Liver (tissue), 9 donors: ENCODE data around the gene CLTC. TPM values are rescaled to one million over a fixed set of nuclear protein-coding genes. Genes with fewer than 3 reads are reported as not detected.

Experiments used
- DNase-seq: peaks from one replicate; pipeline ENCODE4 v3.0.0-alpha.2; 2017; ENCODE audit warnings: low spot score
- H3K27ac ChIP-seq, 2 donors: one replicate each; pipeline ENCODE4 v1.7.0; 2013; ENCODE audit warnings: inconsistent platforms in 2 of 2, low read length in 2 of 2, control low read depth in 1 of 2, low read depth in 1 of 2, mild to moderate bottlenecking in 1 of 2
- H3K27me3 ChIP-seq, 4 donors: one replicate each; pipeline versions ENCODE4 v1.6.1 to v1.7.0; 2013; ENCODE audit warnings: low read length in 3 of 4, inconsistent platforms in 1 of 4, mild to moderate bottlenecking in 1 of 4, moderate library complexity in 1 of 4; ENCODE audit not compliant: control insufficient read depth in 4 of 4, insufficient read depth in 4 of 4
- H3K36me3 ChIP-seq, 4 donors: one replicate each; pipeline versions ENCODE4 v1.6.1 to v1.7.0; 2013; ENCODE audit warnings: low read length in 3 of 4, mild to moderate bottlenecking in 3 of 4, low read depth in 1 of 4, moderate library complexity in 1 of 4; ENCODE audit not compliant: control insufficient read depth in 4 of 4, insufficient read depth in 3 of 4
- H3K4me1 ChIP-seq, 4 donors: one replicate each; pipeline versions ENCODE4 v1.6.1 to v1.7.0; 2013; ENCODE audit warnings: low read length in 3 of 4, mild to moderate bottlenecking in 3 of 4, moderate library complexity in 1 of 4; ENCODE audit not compliant: control insufficient read depth in 4 of 4, insufficient read depth in 4 of 4
- H3K4me3 ChIP-seq, 3 donors: one replicate each; pipeline versions ENCODE4 v1.6.1 to v1.7.0; 2013; ENCODE audit warnings: low read length in 3 of 3, control low read depth in 1 of 3, low read depth in 1 of 3, mild to moderate bottlenecking in 1 of 3
- H3K9ac ChIP-seq, 2 donors: one replicate each; pipeline ENCODE4 v1.7.0; 2013; ENCODE audit warnings: low read length in 2 of 2, mild to moderate bottlenecking in 2 of 2, moderate library complexity in 2 of 2, control low read depth in 1 of 2, low read depth in 1 of 2
- H3K9me3 ChIP-seq, 4 donors: one replicate each; pipeline versions ENCODE4 v1.6.1 to v1.7.0; 2013; ENCODE audit warnings: low read length in 3 of 4; ENCODE audit not compliant: control insufficient read depth in 4 of 4
- ATF3 ChIP-seq: IDR thresholded peaks from 2 replicates; pipeline ENCODE4 v1.6.1; 2016; ENCODE audit warnings: antibody characterized with exemption
- CTCF ChIP-seq: fragments of 150-350 bp; IDR thresholded peaks from 2 replicates; pipeline ENCODE4 v1.5.1; 2017; ENCODE audit warnings: improper control_type of control experiment, low read depth, low read length; ENCODE audit not compliant: missing input control
- EGR1 ChIP-seq, 2 donors: IDR thresholded peaks; 2 replicates each; pipeline ENCODE4 v1.6.1; 2016 to 2018; ENCODE audit warnings: antibody characterized with exemption in 2 of 2, low read depth in 2 of 2
- FOXA1 ChIP-seq: IDR thresholded peaks from 2 replicates; pipeline ENCODE4 v1.6.1; 2016; ENCODE audit warnings: antibody characterized with exemption
- FOXA2 ChIP-seq: IDR thresholded peaks from 2 replicates; pipeline ENCODE4 v1.6.1; 2016; ENCODE audit warnings: antibody characterized with exemption
- GABPA ChIP-seq, 2 donors: IDR thresholded peaks in 1 of 2; conservative IDR thresholded peaks in 1 of 2; 2 replicates each; pipeline ENCODE4 v1.6.1; 2016; ENCODE audit warnings: antibody characterized with exemption in 2 of 2, mild to moderate bottlenecking in 1 of 2, moderate library complexity in 1 of 2
- HNF4A ChIP-seq, 2 donors: conservative IDR thresholded peaks; 2 replicates each; pipeline ENCODE4 v1.6.1; 2016; ENCODE audit warnings: antibody characterized with exemption in 2 of 2, mild to moderate bottlenecking in 2 of 2
- HNF4G ChIP-seq: IDR thresholded peaks from 2 replicates; pipeline ENCODE4 v1.6.1; 2016; ENCODE audit warnings: antibody characterized with exemption
- JUND ChIP-seq, 2 donors: IDR thresholded peaks; 2 replicates each; pipeline ENCODE4 v1.6.1; 2016; ENCODE audit warnings: antibody characterized with exemption in 2 of 2
- MAX ChIP-seq: IDR thresholded peaks from 2 replicates; pipeline ENCODE4 v1.6.1; 2016; ENCODE audit warnings: antibody characterized with exemption
- NR2F2 ChIP-seq: IDR thresholded peaks from 2 replicates; pipeline ENCODE4 v1.6.1; 2016; ENCODE audit warnings: antibody characterized with exemption
- RAD21 ChIP-seq, 2 donors: IDR thresholded peaks; 2 replicates each; pipeline ENCODE4 v1.6.1; 2016; ENCODE audit warnings: antibody characterized with exemption in 2 of 2, mild to moderate bottlenecking in 2 of 2
- REST ChIP-seq: IDR thresholded peaks from 2 replicates; pipeline ENCODE4 v1.6.1; 2016; ENCODE audit warnings: antibody characterized with exemption, mild to moderate bottlenecking
- RXRA ChIP-seq, 2 donors: IDR thresholded peaks; 2 replicates each; pipeline ENCODE4 v1.6.1; 2017 to 2018; ENCODE audit warnings: antibody characterized with exemption in 2 of 2, mild to moderate bottlenecking in 1 of 2
- SP1 ChIP-seq: IDR thresholded peaks from 2 replicates; pipeline ENCODE4 v1.6.1; 2018; ENCODE audit warnings: antibody characterized with exemption, mild to moderate bottlenecking
- YY1 ChIP-seq: IDR thresholded peaks from 2 replicates; pipeline ENCODE4 v1.6.1; 2016; ENCODE audit warnings: antibody characterized with exemption, mild to moderate bottlenecking
- ZBTB33 ChIP-seq: IDR thresholded peaks from 2 replicates; pipeline ENCODE4 v1.6.1; 2016; ENCODE audit warnings: antibody characterized with exemption
- WGBS: extraction: QIAGEN DNeasy Blood & Tissue Kit; methylation state at CpG from one replicate; pipeline ENCODE4 v1.1.7; 2013; 5-methylcytosine and 5-hydroxymethylcytosine counted together
- polyA plus RNA-seq, 2 donors: library from polyadenylated mRNA; stranded (reverse) in 1 of 2; unstranded in 1 of 2; fragments of 200-250 nt in 1 of 2; fragments of >200 nt in 1 of 2; fragmentation: Nextera tagmentation in 1 of 2; extraction: Ambion mirVana in 1 of 2; gene quantifications; one replicate each; pipeline versions ENCODE4 v1.2.1 to v1.2.3, GENCODE V29; 2013 to 2015
- total RNA-seq, 2 donors: library from RNA; depleted of rRNA; stranded (reverse); fragments of >200 nt; gene quantifications; one replicate each; pipeline ENCODE4 v1.2.3, GENCODE V29; 2014
- donor health status: healthy.
- donor health status: healthy.
- donor health status: healthy.
- donor health status: healthy.
- donor health status: healthy.

CLTC gene
- total and polyA plus RNA-seq, 4 donors = 59.9 to 282 (median 172) TPM

GRCh38 chr17:59722623-59723022 lies 102.9 kb downstream of the CLTC start:
- peaks cover 0 to 1% (median 0%) of the 10 kb centered on the region in 4 donors for H3K36me3 ChIP-seq
- 96% methylated on average over 4 of the region's 4 CpGs for WGBS
- TF ChIP-seq YY1 (no peak), HNF4A (conservative IDR thresholded peaks at IDR 0.05) (no peak), EGR1 (IDR thresholded peaks at IDR 0.05; ENCODE audit: low read depth in 2 of 2) (no peak), REST (no peak), SP1 (no peak), JUND (IDR thresholded peaks at IDR 0.05) (no peak), FOXA2 (no peak), ZBTB33 (no peak), ATF3 (no peak), HNF4G (no peak), RAD21 (IDR thresholded peaks at IDR 0.05) (no peak), RXRA (IDR thresholded peaks at IDR 0.05) (no peak), FOXA1 (no peak), CTCF (no peak), GABPA (IDR thresholded peaks at IDR 0.05 in 1 of 2, conservative IDR thresholded peaks at IDR 0.05 in 1 of 2) (no peak)
- H3K9ac ChIP-seq = no peak overlapping the region
- H3K4me1 ChIP-seq = peaks cover 0 to 14% (median 6%) of the 10 kb centered on the region in 4 donors
- no peaks in the 10 kb centered on the region for H3K27me3 ChIP-seq
- H3K27ac ChIP-seq = no peak overlapping the region
- no peak for DNase-seq
- no peaks in the 10 kb centered on the region for H3K9me3 ChIP-seq
- H3K4me3 ChIP-seq = no peak overlapping the region

GRCh38 chr17:59723041-59723440 lies 103.3 kb downstream of the CLTC start:
- WGBS = 69% methylated on average over 1 of the region's 1 CpG
- no peak overlapping the region for H3K27ac ChIP-seq
- no peaks in the 10 kb centered on the region for H3K36me3 ChIP-seq
- H3K9me3 ChIP-seq = no peaks in the 10 kb centered on the region
- H3K9ac ChIP-seq = no peak overlapping the region
- H3K4me1 ChIP-seq = peaks cover 4 to 18% (median 6%) of the 10 kb centered on the region in 4 donors
- no peak for DNase-seq
- H3K27me3 ChIP-seq = no peaks in the 10 kb centered on the region
- H3K4me3 ChIP-seq = no peak overlapping the region
- no peak for TF ChIP-seq YY1
- TF ChIP-seq FOXA2 = no peak
- no peak for TF ChIP-seq CTCF
- TF ChIP-seq GABPA (IDR thresholded peaks at IDR 0.05 in 1 of 2, conservative IDR thresholded peaks at IDR 0.05 in 1 of 2) = no peak
- TF ChIP-seq FOXA1 = no peak
- TF ChIP-seq MAX = no peak
- TF ChIP-seq NR2F2 = no peak
- no peak for TF ChIP-seq ZBTB33
- TF ChIP-seq JUND (IDR thresholded peaks at IDR 0.05) = no peak
